Prostate gland (tissue), 2 donors: ENCODE data around the gene COX11.

Source experiments
- CTCF ChIP-seq, 4 experiments: fragments of 200-600 bp in 2 of 4; fragments of 450-650 bp in 2 of 4; sonication (generic) in 2 of 4; IDR thresholded peaks; 1 replicate in 3 of 4; 2 replicates in 1 of 4; pipeline ENCODE4 v1.5.1; 2016 to 2019; ENCODE audit warnings: antibody characterized with exemption in 4 of 4, mild to moderate bottlenecking in 2 of 4, moderate library complexity in 2 of 4
- POLR2A ChIP-seq: fragments of 450-650 bp; IDR thresholded peaks from one replicate; pipeline ENCODE4 v1.6.1; 2016; ENCODE audit warnings: antibody characterized with exemption, mild to moderate bottlenecking
- POLR2AphosphoS5 ChIP-seq: sonication (generic); formaldehyde crosslinking; IDR thresholded peaks from one replicate; pipeline ENCODE4 v1.6.1; 2017; ENCODE audit warnings: antibody characterized with exemption

GRCh38 chr17:54951286-54951685 is 17.2 kb downstream of the COX11 start:
- TF ChIP-seq CTCF (IDR thresholded peaks at IDR 0.05) (no peak), POLR2AphosphoS5 (no peak), POLR2A (no peak)
